GM21423 (cell line): ENCODE measurements around the gene PPM1H.
"Not testable (repeated sequence)": the region's sequence is repeated elsewhere in the genome, so short reads cannot be mapped to it uniquely, and the experiment has no call there.

ENCODE experiments used
- ATAC-seq: cut with Tn5 transposase; IDR thresholded peaks from one replicate; pipeline ENCODE4 v1.9.1; 2021; ENCODE audit warnings: mild to moderate bottlenecking, moderate library complexity; ENCODE audit not compliant: unreplicated experiment

The PPM1H gene

DNA sequence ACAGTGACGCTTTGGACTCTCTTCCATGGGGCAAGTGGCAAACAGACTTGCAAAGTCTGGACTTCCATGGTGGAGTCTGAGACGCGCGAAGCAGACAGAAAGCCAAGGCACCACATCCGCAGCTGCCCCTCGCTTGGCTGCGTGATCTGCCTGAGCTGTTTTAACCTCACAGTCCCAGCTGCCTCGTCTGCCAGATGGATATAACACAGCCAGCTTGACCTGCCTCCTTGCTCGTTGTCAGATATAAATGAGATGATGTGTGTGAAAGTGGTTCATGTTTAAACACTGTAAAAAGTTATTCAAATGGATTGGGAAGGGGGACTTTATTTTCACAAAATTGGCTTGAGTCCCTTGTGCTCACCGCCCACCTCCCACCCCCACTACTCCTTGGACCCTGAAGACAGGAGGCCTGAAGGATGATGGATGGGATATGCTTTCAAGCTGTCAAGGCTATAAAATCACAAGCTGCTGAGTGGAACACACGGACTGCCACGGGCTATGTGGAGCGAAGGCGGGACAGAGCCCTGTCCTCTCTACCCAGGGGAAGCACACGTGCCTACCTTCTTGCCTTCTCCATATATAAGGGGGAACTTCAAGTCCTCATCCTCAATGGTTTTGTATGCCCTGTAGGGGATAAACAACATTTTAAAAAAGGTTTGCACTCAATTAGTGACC, 241.4 kb downstream of the PPM1H start:
- ATAC-seq: no peak

DNA sequence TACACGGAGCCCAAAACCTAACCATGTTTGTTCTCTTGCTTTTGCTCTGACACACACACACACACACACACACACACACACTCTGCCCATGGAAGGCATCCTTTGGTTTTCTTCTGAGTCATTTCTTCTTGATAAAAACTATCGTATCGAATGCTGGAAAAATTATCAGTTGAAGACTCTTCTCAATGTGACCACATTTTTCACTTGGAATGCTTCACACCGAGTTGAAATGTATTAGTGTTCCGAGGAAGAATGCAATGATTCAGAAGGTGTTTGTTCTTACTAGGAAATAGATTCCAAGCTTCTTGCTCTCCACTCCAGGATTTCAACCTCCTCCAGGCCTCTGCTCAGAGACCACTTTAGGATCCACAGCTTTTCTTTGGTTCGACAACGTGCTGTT, 242.1 kb downstream of the PPM1H start:
- ATAC-seq: no peak

DNA sequence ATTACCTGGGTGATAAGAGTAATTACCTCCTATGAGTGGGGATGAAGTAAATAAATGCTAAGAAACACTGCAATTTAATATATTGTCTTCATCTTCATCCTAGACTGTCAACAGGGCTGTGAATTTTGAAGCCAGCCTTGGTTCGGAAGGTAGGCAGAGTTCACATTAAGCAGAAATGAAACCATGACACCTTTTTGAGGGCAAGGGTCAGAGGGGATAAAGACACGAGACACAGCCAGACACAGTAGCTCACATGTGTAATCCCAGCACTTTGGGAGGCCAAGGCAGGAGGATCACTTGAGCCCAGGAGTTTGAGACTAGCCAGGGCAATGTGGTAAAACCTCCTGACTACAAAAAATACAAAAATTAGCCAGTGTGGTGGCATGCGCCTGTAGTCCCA, 243.6 kb downstream of the PPM1H start:
- ATAC-seq: no peak

DNA sequence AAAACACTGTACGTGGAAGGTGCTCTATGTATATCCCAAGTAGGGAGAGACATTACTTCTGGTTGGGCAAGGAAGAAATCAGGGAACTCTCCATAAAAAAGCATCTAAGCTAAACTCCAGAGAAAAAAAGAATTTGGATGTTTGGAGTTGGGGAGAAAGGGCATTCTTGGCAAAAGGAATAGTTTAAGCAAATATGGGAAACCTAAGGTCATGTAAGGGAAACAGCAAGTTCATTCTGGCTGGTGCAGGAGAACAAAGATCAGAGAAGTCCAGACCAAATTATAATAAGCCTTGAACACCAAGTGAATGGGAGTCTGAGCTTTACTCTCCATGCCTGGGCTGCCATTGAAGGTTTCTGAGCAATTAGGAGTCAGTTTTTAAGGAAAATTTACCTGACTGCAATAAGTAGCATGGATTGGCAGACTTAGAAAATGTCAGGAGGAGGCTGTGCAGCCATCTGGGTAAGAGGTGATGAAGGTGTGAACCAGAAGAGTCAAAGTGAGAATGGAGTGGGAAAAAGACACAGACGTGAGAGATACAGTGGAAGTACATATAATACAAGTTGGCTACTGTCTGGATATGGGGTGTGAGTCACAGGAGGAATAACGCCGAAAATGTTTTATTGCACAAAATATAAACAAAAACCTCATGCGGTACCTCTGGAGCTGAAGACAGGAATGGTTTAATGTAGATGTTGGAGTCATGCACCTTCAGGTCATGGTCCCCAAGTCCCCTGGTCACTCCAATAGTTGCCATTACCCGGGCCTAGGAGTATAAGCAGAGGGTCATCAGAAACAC, 245.7 kb downstream of the PPM1H start:
- no peak for ATAC-seq

DNA sequence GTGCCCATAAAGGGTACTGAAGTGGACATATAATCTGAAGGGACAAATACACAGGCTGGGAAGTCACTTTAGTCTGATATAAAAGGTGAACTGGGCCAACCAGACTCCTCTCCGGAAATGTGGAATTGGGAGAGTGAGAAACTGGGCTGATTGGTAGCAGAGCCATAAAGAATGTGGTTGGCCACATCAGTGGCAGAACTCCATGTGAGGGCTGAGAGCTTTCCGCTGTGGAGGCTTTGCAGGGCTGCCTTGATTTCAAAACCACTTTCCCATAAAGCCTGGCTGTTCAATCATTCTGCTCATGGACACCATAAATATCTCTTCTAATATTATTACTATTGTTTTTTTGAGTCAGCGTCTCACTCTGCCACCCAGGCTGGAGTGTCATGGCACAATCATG, 248.0 kb downstream of the PPM1H start:
- ATAC-seq: no peak

DNA sequence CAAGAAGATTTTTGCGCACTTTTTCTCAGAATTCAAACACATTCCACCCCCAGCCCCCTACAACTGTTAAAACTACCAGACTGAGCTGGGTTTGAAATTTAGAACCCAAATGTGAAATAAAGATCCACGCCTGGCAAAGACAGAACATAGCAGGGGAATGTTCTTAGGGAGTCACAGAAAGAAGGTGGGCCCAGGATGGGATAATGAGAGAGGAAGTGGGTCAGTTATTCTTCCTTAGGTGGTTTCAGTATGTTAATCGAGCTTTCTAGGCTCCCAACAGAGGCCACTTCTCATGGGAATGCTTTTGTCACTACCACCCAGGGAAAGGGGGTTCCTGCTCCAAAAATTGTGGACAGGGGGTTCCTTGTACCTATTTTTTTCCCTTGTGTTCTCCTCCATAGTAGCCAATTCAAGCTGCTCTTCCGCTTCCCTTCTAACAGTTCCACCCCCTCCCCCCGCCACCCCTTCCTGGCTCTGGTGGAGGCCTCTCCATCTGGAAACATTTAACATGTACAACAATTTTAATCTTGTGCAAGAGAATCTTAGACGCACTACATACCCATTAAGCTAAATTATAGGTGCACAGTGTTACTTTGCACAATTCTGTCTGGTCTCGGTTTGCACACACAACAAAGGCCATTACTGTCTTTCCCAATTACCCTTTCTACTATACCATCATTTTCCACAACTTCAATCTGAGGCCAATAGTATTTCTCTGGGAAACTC, 250.2 kb downstream of the PPM1H start:
- ATAC-seq: no peak

DNA sequence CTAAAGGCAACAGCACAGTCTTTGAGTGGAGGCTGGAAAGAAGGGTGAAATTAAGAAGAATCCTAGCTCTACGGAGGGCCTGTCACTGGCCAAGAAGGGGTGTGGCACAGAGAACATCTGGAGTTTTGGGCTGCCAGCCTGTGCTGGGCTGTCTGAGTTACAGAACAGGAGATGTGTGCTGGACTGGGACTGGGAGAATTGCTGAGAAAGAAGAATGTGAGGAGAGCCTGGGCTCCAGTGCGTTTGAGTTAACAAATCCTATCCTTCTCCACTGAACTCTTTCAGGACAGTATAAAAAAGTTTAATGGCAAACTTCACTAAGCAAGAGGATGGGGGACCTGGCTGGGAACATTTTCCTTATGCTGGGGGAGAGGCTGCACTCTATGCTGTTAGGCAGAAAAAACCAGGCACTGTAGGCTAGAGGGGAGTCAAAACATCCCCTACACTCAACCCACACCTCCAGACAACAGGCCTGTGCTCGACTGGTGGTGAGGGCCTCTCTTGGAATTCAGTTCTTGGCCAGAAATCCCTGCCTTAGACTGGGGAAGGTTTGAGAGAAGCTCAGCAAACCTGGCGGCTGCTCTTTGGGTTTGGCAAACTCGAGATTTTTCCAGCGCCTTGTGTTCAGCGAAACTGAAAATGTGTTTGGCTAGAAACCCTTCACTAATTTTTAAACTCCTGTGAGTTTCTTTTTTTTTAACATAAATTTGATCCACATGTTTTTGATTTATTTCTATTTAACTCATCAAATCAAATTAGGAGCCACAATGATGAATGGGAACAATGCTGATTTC, 251.0 kb downstream of the PPM1H start:
- no peak for ATAC-seq

DNA sequence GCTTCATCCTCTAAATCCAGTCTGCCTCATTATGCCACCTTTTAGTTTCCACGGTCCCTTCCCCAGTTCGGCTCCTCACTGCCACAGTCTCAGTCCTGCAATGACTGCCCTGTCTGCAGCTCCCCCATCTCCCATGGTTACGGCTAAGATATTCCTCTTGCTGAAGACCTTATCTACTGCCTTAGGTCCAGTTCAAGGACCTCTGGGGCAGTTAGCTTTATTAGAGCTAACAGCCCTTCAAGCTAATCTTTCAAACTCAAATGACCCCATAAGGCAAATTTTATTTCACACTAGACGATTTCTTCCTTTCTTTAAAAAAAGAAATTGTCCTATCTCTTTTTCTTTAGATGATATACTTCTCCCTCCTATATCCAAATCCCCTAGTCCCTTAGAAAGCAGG, 253.6 kb downstream of the PPM1H start:
- ATAC-seq: no peak

DNA sequence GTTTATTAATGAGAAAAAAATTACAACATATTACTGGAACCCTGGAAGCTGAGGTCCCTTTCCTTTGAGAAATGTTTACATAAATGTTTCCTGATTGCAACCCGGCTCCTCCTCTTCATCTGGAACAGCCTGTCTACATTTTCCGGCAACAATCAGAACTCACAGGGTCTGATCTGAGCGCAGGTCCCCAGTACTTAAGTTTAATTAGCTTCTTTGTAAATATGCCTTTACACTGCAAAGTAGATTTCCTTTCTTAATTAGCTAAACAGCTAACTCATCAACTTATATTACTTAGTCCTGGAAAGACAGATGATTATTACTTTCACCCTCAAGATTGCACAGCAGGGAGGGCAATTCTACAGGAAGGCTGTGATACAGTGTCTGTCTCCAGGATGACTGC, 255.3 kb downstream of the PPM1H start:
- no peak for ATAC-seq

DNA sequence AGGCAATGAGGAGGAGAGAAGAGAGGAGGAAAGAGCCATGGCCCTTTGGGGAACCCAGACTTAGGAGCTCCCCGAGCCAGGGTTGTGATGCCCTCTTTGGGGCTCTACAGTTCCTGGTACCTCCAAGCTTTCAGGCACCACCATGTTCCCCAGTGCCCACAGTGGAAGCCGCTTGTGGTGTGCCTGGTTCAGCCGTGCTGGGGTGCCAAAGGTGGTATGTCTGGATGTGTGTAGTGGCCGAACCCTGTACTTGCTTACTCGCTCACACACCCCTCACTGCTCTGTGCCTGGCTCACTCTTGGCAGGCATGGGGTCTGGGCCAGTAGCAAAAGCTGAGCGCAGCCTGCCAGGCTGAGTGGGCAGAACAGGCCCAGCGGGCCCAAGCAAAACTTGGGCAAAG, 257.6 kb downstream of the PPM1H start:
- no peak for ATAC-seq

DNA sequence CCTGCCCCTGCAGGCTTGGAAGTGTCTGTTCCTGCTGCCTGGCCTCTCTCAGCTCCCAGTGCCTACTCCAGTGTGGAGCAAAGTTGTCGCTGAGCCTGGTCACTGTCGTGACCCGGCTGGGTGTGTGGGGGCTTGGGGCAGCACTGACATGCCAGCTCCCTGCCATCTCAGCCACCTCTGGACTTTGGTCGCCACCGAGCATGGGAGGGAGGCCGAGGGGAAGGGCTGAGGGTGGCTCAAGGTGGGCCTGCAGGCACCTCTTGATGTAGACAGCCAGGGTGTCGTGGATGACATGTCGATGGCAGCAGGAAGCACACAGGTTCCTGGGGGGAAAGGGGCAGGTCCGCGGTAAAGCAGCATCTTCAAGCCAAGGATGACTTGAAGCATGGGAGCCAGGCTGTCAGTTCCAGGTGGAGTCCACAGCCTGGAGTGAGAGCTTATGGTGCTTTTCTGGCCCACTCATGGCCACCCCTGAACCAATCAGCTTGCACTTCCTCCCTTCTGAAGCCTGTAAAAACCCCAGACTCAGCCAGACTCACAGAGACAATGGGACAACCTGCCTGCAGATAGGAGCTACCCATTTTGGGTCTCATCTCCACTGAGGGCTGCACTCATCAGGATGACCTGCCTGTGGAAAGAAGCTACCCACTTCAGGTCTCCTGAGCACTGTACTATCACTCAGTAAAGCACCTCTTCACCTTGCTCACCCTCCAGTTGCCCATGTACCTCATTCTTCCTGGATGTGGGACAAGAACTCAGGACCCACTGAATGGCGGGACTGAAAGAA, 258.2 kb downstream of the PPM1H start:
- ATAC-seq: no peak

DNA sequence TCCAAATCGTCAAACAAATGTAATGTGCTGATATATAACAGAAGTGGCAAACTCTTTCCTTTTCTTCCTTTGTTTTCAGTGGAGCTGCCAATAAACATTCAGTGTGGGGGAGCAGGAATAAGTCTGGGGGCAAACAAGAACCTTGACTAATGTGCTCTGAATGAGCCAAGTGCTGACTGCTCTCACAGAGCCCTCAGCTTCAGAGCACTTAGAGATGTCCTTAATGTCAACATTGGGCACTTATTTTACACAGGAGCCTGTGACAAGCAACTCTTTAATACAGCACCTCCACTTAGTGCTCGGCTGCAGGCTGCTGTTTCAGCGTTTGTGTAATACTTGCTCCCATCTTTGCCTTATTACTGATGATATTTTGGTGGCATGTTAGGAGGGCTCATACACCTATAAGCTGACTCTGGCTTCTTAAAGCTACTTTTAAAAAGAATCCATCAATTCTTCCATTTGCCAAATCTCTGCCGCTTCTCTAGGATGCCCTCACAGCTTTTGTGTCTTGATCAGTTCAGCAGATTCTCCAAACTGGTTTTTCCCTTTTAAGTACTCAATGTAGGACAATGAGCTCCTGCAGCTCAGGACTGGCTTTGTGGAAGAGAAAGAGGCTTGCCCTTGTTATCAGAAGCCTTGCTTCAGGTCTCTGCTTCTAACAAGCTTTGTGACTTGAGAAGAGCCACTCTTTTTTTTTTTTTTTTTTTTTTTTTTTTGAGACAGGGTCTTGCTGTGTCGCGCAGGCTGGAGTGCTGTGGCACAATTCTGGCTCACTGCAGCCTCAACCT, 261.7 kb downstream of the PPM1H start:
- ATAC-seq: no peak

DNA sequence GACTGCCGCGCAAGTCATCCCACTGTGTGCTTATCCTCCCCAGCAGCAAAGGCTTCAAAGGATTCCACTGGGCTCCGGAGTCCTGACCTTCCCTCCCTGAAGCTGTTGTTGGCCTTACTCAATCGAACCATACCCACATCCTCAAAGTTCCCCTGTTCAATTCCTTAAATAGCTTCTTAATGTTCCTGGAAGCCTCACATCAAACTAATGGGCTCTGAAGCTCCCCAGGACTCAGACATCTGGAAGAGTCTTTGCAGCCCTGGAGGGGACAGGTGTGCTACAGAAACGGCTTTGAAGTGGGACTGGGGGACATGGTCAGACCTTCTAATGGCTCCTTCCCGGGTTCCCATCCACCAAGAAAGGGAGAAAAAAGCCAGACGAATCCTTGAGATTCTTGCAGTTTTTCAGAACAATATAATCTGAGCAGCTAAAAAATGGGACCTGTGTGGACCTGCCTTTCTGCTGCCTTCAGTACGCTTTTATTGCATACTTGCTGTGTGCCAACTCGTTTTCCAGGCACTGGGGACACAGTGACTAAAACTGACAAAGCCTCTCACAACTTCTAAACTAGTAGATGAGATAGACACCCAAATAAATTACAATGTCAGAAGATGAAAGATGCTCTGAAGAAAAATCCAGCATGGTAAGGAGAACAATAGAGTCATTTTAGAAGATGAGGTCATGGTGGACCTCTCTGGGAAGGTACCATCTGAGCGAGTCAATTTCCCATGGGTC, 263.8 kb downstream of the PPM1H start:
- ATAC-seq: no peak

DNA sequence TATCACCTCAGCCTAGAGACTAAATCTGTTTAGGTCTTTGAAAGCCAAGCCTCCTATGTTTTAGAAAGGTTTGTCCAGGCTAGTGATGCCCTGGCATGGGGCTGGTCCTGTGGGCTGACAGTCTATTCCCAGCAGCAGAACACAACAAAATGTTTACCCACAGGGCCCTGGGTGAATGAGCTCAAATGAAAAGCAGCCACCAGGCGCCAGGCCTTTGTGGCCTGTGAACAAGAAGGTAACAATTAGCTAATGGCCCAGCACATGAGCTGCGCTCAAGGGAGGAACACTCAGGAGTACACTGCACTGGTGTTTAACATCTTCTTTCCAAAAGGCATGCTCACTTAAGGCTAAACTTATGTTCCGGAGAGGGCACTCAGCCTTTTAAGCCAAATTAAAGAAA, 266.2 kb downstream of the PPM1H start:
- ATAC-seq: no peak

DNA sequence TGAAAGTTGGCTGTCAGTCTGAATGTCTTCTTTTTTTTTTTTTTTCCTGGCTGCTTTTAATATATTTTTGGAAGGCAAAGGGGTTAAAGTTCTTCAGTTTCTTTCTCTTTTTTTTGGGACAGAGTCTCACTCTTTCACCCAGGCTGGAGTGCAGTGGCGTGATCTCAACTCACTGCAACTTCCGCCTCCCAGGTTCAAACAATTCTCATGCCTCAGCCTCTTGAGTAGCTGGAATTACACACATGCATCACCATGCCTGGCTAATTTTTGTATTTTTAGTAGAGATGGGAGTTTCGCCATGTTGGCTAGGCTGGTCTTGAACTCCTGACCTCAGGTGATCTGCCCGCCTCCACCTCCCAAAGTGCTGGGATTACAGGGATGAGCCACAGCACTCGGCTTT, 270.0 kb downstream of the PPM1H start:
- ATAC-seq: not testable (repeated sequence)

DNA sequence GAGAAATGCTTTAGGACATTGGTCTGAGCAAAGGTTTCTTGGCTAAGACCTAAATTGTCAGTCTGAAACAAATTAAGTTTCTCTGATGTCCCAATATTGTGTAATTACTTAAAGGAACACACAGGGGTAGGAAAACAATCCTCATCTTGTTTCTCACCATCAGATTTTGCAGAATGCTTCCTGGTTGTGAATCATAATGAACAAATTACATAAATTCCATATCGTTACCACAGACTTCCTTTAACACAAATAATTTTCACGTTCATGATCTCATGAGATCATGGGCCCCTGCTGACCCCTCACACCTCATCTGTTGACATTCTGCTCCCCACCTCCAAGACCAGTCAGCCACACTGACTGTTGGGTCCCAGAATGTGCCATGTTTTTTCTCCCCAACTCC, 274.2 kb downstream of the PPM1H start:
- no peak for ATAC-seq

DNA sequence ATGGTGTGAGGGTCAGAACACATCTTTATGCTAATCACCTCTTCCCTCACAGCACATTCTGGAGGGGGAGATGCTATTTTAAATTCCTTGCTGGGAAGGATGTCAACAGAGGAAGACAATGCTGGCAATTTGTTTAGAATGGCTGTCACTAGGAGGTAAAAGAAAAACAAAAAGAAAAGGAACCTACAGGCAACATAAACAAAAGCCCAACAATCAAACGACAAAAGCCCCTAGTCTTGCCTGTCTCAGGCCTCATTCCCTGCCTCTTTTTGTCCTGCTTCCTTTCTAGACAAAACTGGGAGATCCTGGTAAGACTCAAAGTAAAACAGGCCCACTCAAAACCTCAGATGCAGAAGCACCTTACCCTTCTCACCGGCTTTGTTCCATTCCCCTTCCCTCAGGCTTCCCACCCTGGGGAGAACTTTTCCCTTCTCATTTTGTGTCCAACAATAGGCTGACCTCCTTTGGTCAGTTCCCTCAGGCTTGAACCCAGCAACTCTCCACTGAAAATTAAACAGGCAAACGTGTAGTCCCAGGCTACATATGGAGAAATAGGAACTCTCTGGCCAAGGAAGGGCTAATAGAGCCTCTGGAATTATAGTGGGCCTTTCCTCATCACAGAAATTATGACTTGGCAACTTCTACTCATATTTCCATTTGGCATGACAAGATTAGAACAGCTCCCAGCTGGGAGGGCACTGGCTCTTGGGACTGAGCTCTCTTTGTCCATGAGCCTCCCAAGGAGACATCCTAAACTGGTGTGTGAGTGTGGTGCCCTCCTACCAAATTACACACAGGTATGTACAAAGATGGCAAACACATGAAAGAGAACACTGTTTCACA, 275.3 kb downstream of the PPM1H start:
- ATAC-seq: no peak

DNA sequence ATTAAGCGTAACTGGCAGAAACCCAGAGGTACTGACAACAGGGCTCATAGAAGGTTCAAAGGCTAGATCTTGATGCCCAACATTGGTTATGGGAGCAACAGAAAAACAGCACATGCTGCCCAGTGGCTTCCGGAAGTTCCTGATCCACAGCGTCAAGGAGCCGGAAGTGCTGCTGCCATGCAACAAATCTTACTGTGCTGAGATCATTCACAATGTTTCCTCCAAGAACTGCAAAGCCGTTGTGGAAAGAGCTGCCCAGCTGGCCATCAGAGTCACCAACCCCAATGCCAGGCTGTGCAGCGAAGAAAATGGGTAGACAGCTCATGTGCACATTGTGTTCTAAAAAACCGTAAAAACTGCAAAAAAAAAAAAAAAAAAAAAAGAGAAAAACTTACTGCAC, 276.0 kb downstream of the PPM1H start:
- no peak for ATAC-seq
